ENCODE data around the gene BRINP2. TPM values are rescaled to one million over a fixed set of nuclear protein-coding genes. Genes with fewer than 3 reads are reported as not detected.
A peak's percentile ranks its signal among the peaks of the same experiment; 100 is the strongest.

BRINP2 gene
- polyA plus RNA-seq, 10 donors, result 0.15 to 0.95 (median 0.38) TPM

DNA sequence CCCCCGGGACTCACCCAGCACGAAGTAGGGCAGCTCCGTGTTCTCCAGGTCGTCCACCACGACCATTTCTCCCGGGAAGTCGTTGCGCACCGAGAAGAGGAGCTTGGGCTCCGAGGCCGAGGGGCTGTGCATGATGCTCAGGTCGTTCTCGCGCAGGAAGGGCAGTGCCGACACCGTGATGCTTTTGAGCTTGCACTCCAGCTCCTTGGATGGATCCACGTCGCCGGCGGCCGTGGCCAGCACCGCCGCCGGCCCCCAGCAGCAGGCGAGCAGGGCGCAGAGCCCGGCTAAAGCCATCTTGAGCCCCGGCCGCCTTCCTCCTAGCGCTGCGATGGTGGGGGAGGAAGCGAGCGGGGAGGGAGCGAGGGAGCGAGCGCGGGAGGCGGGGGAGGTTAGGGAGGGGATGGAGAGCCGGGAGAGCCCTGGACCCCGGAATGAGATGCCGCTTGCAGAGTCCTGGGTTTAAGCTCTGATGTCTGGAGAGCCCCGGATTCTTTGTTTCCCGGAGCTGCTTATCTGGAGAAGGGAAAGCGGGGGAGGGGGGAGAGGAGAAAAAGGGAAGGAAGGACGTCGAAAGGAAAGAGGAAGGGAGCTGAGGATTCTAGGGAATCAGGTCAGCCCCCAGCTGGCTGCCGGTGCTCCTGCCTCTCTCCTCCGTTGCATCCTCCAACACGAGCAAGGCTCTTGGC, 6.2 kb upstream of the BRINP2 start, which contains the start of gene ASTN1:
Gene ASTN1 (minus strand): TSS at position 333 of the 689 bp plus-strand sequence. CDS start 36 bp downstream, at position 297.
- DNase-seq, result peak in 1 of 3 donors; percentile 66

DNA sequence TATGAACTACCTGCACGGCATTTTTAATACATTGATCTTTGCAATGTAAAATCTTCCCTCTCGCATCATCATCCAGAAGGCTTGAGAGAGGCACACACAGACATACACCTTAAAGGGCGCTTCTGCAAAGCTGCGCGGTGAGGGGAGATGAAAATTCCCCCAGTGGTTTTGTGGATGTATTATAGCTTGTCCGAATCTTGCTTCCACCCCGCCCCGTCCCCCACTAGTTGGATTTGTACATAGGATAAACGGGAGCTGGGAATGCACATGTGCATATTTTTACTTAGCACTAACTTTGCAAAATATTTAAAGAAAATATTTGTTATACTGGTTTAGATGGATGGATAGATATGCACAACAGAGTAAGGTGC, 5.7 kb upstream of the BRINP2 start:
- no peak for DNase-seq

DNA sequence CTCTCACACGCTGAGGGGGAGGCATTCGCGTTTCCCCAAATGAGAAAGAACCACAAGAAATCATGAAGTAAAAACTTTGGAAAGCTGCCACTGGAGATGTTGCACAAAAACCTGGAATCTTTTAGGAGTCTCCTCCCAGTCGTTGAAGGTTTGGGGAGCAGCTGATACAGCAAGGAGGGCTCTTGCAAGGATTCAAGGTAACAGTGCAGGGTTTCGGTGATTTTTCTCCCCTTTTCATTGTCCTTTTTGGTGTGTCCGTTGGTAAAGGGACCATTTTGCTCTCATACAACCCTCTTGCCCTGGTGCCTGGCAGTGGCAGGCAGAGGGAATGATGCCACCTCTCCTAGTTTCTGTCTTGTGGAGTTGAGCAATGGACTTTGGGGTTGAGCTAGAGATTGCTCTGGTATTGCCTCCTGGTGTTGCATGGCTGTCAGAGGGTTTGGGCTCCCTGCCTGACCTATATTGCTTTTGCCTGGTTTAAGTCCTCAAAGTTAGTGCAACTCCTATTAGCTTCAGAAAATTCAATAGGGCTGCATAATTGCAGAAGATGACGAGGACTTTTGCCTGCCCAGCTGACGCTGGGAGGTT, 872 bp downstream of the BRINP2 start:
- peak in 1 of 3 donors; percentile 12 for DNase-seq

DNA sequence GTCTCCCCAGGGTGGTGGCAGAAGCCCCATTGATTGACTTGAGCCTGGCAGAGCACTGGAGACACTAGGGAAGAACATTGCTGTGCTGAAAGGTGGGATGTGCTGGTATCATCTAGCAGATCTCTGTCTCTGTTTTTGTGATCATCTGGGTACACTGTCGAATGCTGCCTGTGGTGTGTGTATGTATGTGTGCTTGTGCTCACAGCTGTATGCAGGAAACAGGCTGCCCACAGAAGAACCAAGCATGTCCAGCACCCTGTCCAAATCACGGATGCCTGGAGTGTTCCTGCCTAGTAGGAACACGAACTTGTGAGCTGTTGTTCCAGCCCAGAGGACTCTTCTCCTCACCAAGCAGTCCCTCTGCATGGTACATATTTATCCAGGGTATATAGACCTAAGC, 1.5 kb downstream of the BRINP2 start:
- DNase-seq, result no peak

DNA sequence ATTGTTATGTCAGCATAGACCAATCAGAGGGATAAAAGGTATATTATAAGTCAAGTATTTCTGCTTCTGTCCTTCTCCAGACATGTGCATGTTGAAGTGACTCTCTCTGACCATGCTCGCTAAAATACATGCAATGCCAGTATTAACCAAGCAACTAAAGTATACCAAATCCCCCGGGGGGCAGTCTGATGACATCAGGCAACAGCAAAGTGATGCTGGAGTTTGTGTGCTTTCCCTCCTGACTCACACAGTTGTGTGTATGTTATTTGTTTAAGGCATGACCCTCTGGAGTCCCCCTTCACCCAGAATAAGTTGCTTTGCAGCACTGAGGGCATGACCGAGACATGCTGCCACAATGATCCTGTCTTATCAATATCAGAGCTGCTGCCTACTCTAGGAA, 2.1 kb downstream of the BRINP2 start:
- DNase-seq, result no peak

DNA sequence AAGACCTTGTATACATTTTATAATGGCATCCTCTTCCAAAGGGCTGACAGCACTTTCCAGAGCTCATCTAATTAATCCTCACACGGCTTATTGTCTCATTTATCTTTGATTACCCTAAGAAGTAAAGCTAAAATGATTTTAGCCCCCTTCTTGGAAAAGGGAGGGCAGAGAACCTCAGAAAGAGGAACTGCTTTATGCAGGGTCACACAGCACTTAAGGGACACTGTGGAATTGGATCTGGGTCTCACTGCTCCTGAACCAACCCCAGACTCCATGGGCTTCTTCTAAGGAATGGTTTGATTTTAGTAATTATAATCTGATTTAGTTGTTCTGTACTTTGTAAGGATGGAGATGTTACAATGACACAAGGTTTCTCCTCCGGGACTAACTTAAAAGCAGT, 3.2 kb downstream of the BRINP2 start:
- DNase-seq, result no peak

DNA sequence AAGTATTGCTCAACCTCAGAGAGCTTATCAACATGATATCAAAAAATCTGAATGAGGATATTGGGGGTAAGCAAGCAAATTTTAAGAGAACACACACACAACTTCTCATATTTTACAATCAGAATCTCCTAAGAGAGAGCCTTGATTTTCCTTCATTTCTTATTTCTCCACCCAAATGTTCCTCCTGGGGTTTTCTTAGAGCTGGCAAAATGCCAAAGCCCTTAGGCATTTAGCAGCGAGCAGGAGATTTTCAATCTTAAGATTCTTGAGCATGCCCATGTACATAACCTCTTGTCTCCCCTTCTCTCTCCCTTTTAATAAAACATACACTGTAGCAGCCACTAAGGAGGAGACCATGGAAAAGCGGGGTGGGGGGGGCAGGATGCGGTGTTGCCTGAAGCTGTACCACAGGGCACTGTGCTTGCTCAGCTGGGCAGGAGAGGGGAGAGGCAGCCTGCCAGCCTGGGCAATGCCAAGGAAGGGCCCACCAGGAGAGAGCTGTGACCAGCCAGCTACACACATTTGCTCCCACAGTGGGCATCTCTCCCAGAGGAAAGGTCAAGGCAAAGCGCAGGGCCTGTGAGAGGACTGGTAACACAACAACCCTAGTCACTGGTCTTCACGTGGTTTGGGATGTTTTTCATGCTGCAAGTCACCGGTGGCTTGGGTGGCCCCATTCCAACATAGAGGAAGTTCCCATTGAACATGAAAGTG, 4.3 kb downstream of the BRINP2 start:
- no peak for DNase-seq

DNA sequence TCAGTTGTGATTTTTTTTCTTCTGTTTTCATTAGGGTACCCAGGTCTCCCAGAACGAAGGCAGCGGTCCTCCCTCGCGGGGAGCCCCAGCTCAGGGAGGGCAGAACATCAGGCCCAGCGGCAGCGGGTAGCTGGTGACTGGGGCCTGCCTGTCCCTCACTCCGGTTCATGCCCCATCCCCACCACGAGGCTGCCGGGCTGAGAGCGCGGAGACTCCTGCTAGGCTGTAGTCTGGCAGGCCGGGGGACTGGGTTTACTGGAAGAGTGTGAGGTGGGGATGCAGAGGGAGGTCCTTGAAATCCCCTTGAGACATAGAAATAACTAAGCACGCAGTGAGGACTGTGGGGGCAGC, 10.5 kb downstream of the BRINP2 start:
- DNase-seq, result no peak

DNA sequence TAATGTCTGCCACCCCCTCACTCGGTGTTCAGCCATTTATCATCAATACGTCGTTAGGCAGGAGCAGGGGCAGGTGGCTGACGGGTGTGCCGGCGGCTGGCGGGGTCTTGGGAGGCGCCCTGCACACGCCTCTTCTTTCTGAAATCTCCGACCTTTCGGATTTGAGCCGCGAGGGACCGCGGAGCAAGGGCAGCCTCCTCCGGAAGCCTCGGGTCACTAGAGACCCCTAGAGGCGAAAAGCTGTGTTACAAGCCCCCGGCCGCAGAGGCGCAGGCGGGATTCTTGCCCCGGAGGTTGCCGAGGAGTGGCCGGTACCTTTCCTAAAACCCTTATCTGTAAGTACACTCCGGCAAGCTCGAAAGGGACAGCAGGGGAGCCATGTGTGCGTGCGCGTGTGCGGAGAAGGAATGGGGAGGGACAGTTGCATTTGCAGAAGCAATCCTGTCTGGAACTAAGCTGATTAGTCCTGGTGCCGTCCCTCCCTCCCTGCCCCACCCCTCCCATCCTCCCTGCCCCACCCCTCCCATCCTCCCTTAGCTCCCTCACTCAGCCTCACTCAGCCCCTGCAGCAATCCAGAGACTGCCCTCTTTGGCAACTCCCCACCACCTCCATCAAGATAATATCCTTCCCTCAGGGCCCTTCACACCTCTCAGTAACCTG, 11.0 kb downstream of the BRINP2 start:
- peak; percentile 34 to 80 (median 66) for DNase-seq

DNA sequence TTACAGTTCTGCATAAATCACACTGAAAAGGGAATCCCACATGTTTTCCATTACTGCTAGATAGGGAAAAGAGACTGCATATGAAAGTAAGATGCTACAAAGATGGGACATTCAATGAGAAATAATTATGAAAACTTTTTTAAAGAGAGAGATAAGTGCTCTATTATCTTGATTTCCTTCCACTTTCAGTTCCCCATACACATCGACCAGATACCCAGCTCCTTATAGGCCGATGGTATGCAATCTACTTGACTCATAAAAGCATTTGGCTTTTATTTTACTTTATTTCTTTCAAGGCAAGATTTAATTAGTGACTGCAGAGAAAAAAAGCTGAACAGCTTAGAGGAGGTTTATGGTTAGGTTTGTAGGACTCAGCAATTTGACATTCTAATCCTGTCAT, 13.1 kb downstream of the BRINP2 start:
- no peak for DNase-seq

DNA sequence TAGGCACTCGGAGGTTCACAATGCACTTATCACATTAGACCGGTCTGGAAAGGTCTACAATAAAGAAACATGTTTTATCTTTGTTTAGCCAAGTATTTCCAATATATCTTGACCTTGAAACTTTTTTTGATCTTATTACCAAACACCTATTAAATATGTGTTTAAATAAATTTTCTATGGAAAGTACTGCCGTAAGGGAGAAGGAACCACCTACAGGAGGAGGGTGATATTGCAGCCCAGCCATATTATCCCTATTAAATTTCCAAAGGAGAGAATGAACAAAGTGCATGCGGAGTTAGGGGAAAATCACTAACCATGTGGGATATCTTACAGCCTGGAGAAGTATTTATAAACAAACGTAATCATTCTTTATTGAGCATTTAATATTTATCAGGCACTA, 14.5 kb downstream of the BRINP2 start:
- no peak for DNase-seq

DNA sequence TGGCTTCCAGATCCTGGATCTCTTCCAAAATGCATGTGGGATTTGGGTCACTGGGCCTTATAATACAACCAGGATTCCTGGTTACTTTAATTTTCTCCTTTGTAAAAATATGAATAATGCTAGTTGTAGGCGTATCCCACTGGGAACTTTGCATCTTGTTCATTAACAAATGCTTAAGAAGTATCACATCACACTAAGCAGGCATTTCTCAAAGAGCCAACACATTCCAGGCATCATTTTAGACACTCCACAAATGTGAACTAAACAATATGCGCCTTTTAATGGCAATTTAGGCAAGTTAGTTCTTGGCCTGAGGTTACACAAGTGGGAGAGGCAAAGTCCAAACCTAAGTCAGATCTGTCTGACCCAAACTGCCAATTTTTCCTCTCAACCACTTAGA, 15.9 kb downstream of the BRINP2 start:
- DNase-seq, result no peak

DNA sequence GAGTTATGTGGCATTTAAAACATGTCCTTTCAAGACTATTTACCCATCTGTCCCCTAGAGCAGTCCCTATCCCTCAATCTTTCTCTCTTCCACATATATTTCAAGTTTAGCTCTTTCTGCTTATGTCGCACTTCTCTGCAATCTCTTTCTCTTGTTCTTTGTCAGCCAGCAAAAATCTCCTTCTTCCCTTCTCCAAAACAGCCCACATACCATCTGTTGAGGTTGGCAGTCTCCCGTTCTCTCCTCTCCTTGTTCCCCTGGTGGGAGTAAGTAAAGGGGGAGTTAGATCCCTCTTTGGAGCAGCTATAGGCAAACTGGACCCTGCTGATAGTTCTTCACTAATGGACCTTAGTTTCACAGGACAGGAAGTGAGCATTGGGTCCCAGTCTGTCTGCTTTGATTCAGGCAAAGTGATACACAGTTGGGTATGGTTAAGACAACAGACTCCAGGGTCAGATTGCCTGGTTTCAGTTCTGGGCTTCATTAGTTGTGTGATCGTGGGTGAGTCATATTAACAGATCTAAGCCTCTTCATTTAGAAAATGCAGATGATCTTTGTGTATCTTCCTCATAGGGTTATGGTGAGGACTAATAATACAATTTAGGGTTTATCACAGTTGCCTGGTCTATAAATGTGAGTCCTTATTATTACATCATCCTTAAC, 19.7 kb downstream of the BRINP2 start:
- no peak for DNase-seq

DNA sequence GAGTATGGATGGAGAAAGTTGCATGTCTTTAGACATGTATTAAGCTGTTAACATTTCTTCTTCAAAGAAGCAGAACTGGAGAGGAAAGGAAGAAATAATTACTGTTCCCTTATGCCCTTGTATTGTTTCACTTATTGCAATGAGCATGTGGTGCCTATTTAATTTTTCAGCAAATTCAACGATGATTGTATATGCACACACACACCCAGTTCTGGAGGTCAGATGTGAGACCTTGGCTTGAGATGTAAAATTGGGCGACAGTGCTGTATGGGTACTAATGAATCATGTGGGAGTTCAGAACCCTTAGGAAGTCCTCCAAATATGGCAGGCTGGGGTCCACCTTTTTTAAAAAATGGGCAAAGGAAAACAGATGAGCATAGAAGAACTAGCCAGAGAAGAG, 27.5 kb downstream of the BRINP2 start:
- no peak for DNase-seq

DNA sequence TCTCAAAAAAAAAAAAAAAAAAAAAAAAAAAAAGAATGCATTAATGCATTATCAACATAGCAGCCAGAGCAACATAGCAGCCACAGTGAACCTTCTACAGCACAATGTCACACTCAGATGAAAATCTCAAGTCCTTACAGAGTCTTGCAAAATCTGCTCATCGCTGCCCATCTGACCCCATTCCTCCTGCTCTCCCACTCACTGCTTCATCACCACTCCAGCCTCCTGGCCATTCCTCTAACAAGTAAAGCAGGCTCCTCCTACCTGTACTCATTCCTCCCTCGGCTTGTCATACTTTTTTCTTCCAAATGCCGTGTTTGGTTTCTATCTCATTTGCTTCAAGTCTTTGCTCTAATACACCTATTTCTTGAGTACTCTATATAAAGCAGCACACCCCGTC, 29.5 kb downstream of the BRINP2 start:
- DNase-seq, result no peak

DNA sequence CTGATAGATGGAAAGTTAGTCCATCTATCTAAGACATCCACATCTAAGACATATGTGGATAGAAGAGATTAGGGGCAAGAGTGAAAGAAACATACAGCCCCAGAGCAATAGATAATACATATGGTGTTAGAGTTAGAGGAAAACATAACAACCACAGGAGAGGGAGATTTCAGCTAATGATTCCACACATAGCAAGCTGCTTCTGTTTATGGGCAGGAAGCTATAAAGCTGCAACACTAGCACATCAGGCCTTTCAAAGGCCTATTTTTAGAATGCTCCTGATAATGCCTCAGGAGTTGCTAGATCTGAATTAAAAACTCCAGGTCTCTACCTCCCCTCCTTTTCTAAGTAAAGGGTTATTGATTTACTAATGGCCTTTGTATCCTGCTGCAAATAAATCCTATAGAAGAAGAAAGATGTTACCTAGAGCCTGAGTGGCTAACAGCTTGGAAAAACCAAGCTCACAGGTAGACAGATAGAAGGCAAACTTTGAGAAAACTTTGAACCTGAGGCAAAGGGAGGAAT, 36.1 kb downstream of the BRINP2 start:
- DNase-seq, result no peak

DNA sequence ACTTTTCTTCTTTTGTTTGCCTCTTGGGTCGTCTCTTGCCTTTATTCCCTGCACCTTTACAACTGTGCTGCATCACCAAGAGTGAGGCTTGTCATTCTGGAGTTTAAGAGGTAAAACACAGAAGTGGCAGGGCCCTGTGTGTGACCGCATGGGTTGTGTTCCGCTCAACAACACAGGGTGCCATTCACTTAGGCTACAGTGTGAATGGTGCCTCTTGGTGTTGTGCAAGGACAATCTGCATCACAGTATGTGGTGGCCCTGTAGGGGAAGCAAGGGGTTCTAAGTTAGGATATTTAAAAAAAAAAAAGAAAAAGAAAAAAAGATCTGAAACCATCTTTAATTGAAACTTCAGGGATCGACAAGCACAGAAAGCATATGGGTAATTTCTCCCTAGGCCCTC, 38.2 kb downstream of the BRINP2 start:
- DNase-seq, result no peak

DNA sequence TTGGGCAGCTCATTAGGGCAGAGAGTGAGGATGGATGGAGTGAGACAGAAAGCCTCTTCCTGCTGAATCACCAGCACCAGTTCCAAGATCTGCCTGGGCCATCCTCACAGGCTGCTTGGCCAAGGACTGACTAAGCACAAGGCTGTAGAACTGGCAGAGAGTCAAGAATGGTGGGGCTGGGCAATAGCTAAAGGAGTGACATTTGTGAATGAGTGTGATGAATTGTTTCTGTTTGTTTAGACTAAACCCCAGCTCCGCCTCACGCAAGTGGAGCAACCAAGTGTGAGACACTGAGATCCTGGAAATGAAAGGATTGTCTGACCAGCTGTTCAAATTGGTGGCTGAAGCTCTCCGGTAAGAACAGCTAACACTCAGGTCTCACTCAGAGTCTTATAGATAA, 38.6 kb downstream of the BRINP2 start:
- DNase-seq, result peak; percentile 54 to 96 (median 55)

DNA sequence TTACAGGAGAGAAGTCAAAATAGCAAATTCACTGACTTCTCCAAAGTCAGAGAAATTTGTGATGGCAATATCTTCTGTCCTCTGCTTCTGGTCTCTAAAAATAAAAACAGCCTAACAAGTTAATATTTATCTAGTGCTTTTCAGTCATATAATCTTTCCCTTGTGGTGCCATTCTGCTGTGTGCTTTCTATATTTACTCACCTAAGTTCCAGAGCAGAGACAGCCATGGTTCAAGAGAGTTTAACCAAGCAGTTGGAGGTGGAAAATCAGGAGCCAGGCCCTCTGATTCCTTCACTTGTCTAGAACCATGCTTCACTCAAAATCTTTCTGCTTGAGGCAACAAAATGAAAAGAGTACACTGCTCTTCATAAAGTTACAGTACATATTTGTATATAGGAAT, 39.3 kb downstream of the BRINP2 start:
- no peak for DNase-seq

DNA sequence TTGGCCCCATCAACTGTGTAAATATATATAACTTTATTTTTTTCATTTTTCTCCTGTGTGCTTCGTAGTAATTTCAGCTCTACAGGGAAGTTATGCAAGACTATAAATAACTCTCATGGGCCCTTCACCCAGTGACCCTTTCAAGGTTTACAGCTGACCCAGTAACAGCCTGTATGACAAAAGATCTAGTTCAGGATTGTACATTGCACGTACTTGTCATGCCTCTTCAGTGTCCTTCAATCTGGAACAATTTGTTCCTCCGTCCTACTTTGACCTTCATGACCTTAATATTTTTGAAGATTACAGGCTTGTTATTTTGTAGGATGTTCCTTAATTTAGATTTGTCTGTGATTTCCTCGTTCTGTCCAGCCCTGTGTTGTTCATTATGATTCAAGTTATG, 40.5 kb downstream of the BRINP2 start:
- no peak for DNase-seq

DNA sequence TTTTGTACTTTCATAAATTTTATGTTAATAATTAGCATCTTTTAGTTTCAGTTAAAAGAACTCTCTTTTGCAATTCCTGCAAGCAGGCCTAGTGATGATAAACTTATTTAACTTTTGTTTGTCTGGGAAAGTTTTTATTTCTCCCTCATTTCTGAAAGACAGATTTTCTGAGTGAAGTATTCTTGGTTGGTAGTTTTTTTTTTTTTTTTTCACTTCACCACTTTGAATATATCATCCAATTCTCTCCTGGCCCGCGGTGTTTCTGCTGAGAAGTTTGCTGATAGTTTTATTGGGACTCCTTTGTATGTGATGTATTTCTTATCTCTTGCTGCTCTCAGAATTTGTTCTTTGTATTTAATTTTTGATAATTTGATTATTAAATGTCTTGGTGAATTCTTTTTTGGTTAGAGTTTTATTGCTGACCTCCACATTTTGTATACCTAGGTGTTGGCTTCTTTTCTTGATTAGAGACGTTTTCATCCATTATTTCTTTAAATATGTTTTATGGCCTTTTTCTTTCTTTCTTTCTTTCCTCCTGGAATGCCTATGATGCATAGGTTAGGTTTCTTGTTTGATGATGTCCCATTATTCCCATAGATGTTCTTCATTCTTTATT, 45.9 kb downstream of the BRINP2 start:
- DNase-seq, result no peak

Measured in muscle of back (tissue), 11 donors.